Measurements from ENCODE around the gene NOP14. TPM values are rescaled to one million over a fixed set of nuclear protein-coding genes. Genes with fewer than 3 reads are reported as not detected.
"Not testable (repeated sequence)": the region's sequence is repeated elsewhere in the genome, so short reads cannot be mapped to it uniquely, and the experiment has no call there.

NOP14 gene
- total RNA-seq, 2 experiments from 2014 or later: 76.8 to 77.3 TPM

DNA sequence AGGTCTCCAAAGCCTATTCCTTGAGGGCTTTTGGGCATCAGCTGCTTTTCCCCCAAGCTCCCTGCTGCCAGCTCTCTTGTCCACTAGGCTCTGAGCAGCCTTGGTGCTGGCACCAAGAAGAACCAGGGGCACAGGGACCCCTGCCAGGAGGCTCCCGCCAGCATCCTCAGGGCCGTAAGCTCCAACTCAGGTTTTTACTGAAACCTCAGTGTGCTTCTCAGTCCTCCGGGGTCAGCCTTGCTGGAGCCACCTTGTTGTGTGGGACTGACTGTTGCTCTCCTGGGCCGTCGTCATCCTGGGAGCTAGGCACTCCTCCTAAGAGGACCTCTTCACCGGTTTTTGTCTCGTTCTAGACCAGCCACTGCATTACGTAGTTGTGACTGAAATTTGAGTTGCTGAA lies 38.9 kb downstream of the NOP14 start:
- Mint-ChIP-seq H3K4me3 (no peak overlapping the region), H3K27me3 (no peaks in the 10 kb centered on the region), H3K4me1 (ENCODE audit: low read depth) (peaks cover 40% of the 10 kb centered on the region), H3K9me3 (no peaks in the 10 kb centered on the region), H3K27ac (peak overlapping the region; percentile 82), H3K36me3 (ENCODE audit: low read depth) (peaks cover 40% of the 10 kb centered on the region)
- ChIA-PET CTCF (interaction anchor here (1.6 kb wide), 1 partner anchor 30 kb away, joined by 3 read pairs; no protein-coding TSS in a partner anchor), POLR2A (interaction anchor here (0.9 to 1.4 kb wide), 3 partner anchors 11 to 454 kb away, joined by 3 to 6 read pairs (median 3); no protein-coding TSS in a partner anchor)
- ATAC-seq (no peak), DNase-seq (no peak)
- intact Hi-C loops (cut with micrococcal nuclease): no loop called here
- TF ChIP-seq, protein P1, sequence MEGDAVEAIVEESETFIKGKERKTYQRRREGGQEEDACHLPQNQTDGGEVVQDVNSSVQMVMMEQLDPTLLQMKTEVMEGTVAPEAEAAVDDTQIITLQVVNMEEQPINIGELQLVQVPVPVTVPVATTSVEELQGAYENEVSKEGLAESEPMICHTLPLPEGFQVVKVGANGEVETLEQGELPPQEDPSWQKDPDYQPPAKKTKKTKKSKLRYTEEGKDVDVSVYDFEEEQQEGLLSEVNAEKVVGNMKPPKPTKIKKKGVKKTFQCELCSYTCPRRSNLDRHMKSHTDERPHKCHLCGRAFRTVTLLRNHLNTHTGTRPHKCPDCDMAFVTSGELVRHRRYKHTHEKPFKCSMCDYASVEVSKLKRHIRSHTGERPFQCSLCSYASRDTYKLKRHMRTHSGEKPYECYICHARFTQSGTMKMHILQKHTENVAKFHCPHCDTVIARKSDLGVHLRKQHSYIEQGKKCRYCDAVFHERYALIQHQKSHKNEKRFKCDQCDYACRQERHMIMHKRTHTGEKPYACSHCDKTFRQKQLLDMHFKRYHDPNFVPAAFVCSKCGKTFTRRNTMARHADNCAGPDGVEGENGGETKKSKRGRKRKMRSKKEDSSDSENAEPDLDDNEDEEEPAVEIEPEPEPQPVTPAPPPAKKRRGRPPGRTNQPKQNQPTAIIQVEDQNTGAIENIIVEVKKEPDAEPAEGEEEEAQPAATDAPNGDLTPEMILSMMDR (IDR thresholded peaks at IDR 0.05): no peak

DNA sequence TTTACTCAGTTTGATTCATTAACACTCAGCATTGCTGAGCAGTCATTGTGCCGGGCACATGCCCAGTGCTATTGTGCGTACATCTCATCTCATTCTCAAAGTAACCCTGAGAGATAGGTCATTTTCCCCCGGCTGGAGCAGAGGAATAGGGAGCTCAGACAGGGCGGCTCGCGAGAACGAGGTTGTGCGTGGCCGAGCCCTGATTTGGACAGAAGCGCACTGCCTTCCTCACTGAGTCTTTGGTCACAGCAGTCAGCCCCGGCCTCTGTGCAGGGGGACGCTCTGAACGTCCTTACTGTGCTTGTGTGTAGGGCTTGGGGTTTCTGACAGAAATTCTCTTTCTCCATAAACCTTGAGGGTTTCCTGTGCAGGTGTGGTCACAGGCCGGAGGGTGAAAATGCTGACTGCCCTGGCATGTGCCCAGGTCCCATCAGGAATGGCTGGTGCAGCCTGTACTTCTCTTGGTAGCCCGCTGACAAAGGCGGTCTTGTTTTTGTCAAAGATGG lies 39.5 kb downstream of the NOP14 start:
- Mint-ChIP-seq H3K4me1 (ENCODE audit: low read depth) (peaks cover 40% of the 10 kb centered on the region), H3K4me3 (no peak overlapping the region), H3K27me3 (no peaks in the 10 kb centered on the region), H3K36me3 (ENCODE audit: low read depth) (peaks cover 41% of the 10 kb centered on the region), H3K27ac (peak overlapping the region; percentile 82), H3K9me3 (no peaks in the 10 kb centered on the region)
- ChIA-PET CTCF (interaction anchor here (1.2 to 1.6 kb wide), 2 partner anchors 17 to 30 kb away, joined by 3 to 4 read pairs; no protein-coding TSS in a partner anchor), POLR2A (interaction anchor here (0.8 to 1.7 kb wide), 3 partner anchors 11 to 112 kb away, joined by 5 to 6 read pairs (median 5); no protein-coding TSS in a partner anchor)
- intact Hi-C loops (cut with micrococcal nuclease): no loop called here
- no peak for DNase-seq
- ATAC-seq: no peak
- TF ChIP-seq, protein P1 (IDR thresholded peaks at IDR 0.05): no peak

DNA sequence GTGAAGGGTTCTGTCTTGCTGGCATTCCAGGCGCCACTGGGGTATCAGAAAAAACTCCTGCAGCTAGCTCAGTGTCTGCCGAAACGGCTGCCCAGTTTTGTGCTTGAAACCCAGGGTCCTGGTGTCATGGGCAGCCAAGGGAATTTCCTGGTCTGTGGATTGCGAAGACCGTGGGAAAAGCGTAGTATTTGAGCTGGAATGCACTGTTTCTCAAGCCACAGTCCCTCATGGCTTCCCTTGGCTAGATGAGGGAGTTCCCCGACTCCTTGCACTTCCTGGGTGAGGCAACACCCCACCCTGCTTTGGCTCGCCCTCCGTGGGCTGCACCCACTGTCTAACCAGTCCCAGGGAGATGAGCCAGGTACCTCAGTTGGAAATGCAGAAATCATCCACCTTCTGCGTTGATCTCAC lies 40.1 kb downstream of the NOP14 start:
- H3K36me3 Mint-ChIP-seq (ENCODE audit: low read depth): peaks cover 40% of the 10 kb centered on the region

DNA sequence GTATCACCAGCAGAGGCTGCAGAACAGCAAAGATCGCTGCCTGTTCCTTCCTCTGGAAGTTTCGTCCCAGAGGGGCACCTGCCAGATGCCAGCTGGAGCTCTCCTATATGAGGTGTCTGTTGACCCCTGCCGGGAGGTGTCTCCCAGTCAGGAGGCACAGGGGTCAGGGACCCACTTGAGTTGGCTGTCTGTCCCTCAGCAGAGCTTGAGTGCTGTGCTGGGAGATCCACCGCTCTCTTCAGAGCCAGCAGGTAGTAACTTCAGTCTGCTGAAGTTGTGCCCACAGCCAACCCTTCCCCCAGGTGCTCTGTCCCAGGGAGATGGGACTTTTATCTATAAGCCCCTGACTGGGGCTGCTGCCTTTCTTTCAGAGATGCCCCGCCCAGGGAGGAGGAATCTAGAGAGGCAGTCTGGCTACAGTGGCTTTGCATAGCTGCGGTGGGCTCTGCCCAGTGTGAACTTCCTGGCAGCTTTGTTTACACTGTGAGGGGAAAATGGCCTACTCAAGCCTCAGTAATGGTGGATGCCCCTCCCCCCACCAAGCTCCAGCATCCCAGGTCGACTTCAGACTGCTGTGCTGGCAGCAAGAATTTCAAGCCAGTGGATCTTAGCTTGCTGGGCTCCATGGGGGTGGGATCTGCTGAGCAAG lies 40.6 kb downstream of the NOP14 start:
- H3K27ac Mint-ChIP-seq: peak overlapping the region; percentile 82
- intact Hi-C loops (cut with micrococcal nuclease); ATAC-seq: not testable (repeated sequence)

More for the DNA sequence above, 40.1 kb downstream of the NOP14 start:
- CTCF ChIA-PET: interaction anchor here (1.2 kb wide), 1 partner anchor 16 kb away, joined by 4 read pairs; no protein-coding TSS in a partner anchor
- Mint-ChIP-seq H3K27ac (peak overlapping the region; percentile 82), H3K27me3 (no peaks in the 10 kb centered on the region), H3K9me3 (no peaks in the 10 kb centered on the region), H3K4me1 (ENCODE audit: low read depth) (peaks cover 45% of the 10 kb centered on the region), H3K4me3 (no peak overlapping the region)
- POLR2A ChIA-PET: interaction anchor here (0.8 to 1.7 kb wide), 2 partner anchors 12 to 111 kb away, joined by 5 read pairs; no protein-coding TSS in a partner anchor
- ATAC-seq (no peak), DNase-seq (no peak)
- intact Hi-C loops (cut with micrococcal nuclease): no loop called here
- TF ChIP-seq, protein P1 (IDR thresholded peaks at IDR 0.05): no peak

DNA sequence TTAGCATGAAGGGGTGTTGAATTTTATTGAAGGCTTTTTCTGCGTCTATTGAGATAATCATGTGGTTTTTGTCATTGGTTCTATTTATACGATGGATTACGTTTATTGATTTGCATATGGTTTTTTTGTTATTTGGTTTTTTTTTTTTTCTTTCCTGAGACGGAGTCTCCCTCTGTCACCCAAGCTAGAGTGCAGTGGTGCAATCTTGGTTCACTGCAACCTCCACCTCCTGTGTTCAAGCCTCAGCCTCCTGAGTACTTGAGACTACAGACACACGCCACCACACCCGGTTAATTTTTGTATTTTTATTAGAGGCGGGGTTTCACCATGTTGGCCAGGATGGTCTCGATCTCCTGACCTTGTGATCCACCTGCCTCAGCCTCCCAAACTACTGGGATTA lies 44.5 kb downstream of the NOP14 start:
- CTCF ChIA-PET; H3K27me3 Mint-ChIP-seq; H3K27ac Mint-ChIP-seq; ATAC-seq; DNase-seq; intact Hi-C loops (cut with micrococcal nuclease); H3K9me3 Mint-ChIP-seq; H3K4me3 Mint-ChIP-seq: not testable (repeated sequence)
- Mint-ChIP-seq H3K4me1 (ENCODE audit: low read depth) (peaks cover 62% of the 10 kb centered on the region), H3K36me3 (ENCODE audit: low read depth) (peaks cover 65% of the 10 kb centered on the region)
- POLR2A ChIA-PET: interaction anchor here (1.0 kb wide), 1 partner anchor 9 kb away, joined by 3 read pairs; no protein-coding TSS in a partner anchor

More for the DNA sequence above, 40.6 kb downstream of the NOP14 start:
- ChIA-PET CTCF (interaction anchor here (1.2 kb wide), 1 partner anchor 16 kb away, joined by 4 read pairs; no protein-coding TSS in a partner anchor), POLR2A (interaction anchor here (0.8 to 1.7 kb wide), 2 partner anchors 13 to 111 kb away, joined by 5 read pairs; no protein-coding TSS in a partner anchor)
- DNase-seq: peak; percentile 63
- peaks cover 43% of the 10 kb centered on the region for H3K36me3 Mint-ChIP-seq (ENCODE audit: low read depth)
- H3K9me3 Mint-ChIP-seq, H3K27me3 Mint-ChIP-seq, H3K4me3 Mint-ChIP-seq: not testable (repeated sequence)
- peaks cover 50% of the 10 kb centered on the region for H3K4me1 Mint-ChIP-seq (ENCODE audit: low read depth)

DNA sequence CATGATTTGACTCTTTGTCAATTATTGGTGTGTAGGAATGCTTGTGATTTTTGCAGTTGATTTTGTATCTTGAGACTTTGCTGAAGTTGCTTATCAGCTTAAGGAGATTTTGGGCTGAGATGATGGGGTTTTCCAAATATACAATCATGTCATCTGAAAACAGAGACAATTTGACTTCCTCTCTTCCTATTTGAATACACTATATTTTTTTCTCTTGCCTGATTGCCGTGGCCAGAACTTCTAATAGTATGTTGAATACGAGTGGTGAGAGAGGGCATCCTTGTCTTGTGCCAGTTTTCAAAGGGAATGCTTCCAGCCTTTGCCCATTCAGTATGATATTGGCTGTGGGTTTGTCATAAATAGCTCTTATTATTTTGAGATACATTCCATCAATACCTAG lies 44.9 kb downstream of the NOP14 start:
- Mint-ChIP-seq H3K36me3 (ENCODE audit: low read depth) (peaks cover 61% of the 10 kb centered on the region), H3K4me1 (ENCODE audit: low read depth) (peaks cover 58% of the 10 kb centered on the region)
- intact Hi-C loops (cut with micrococcal nuclease); H3K4me3 Mint-ChIP-seq; CTCF ChIA-PET; DNase-seq; H3K9me3 Mint-ChIP-seq; H3K27ac Mint-ChIP-seq; H3K27me3 Mint-ChIP-seq; POLR2A ChIA-PET; ATAC-seq: not testable (repeated sequence)

DNA sequence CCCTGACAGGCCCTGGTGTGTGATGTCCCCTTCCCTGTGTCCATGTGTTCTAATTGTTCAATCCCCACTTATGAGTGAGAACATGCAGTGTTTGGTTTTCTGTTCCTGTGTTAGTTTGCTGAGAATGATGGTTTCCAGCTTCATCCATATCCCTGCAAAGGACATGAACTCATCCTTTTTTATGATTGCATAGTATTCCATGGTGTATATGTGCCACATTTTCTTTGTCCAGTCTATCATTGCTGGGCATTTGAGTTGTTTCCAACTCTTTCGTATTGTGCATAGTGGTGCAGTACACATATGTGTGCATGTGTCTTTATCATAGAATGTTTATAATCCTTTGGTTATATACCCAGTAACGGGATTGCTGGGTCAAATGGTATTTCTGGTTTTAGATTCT lies 46.5 kb downstream of the NOP14 start:
- CTCF ChIA-PET, H3K9me3 Mint-ChIP-seq: not testable (repeated sequence)
- peaks cover 42% of the 10 kb centered on the region for H3K4me1 Mint-ChIP-seq (ENCODE audit: low read depth)

More for the DNA sequence above, 46.5 kb downstream of the NOP14 start:
- POLR2A ChIA-PET; H3K27ac Mint-ChIP-seq; H3K4me3 Mint-ChIP-seq; DNase-seq; intact Hi-C loops (cut with micrococcal nuclease); H3K27me3 Mint-ChIP-seq; ATAC-seq: not testable (repeated sequence)
- H3K36me3 Mint-ChIP-seq (ENCODE audit: low read depth): peaks cover 55% of the 10 kb centered on the region

All from activated CD8-positive, alpha-beta T cell treated with anti-CD3 and anti-CD28 coated beads for 36 hours (primary cell).